Liver (tissue), 9 donors: ENCODE results near the gene DIO3. TPM values are rescaled to one million over a fixed set of nuclear protein-coding genes. Genes with fewer than 3 reads are reported as not detected.

ENCODE experiments used
- DNase-seq: peaks from one replicate; pipeline ENCODE4 v3.0.0-alpha.2; 2017; ENCODE audit warnings: low spot score
- H3K27ac ChIP-seq, 2 donors: one replicate each; pipeline ENCODE4 v1.7.0; 2013; ENCODE audit warnings: inconsistent platforms in 2 of 2, low read length in 2 of 2, control low read depth in 1 of 2, low read depth in 1 of 2, mild to moderate bottlenecking in 1 of 2
- H3K27me3 ChIP-seq, 4 donors: one replicate each; pipeline versions ENCODE4 v1.6.1 to v1.7.0; 2013; ENCODE audit warnings: low read length in 3 of 4, inconsistent platforms in 1 of 4, mild to moderate bottlenecking in 1 of 4, moderate library complexity in 1 of 4; ENCODE audit not compliant: control insufficient read depth in 4 of 4, insufficient read depth in 4 of 4
- H3K36me3 ChIP-seq, 4 donors: one replicate each; pipeline versions ENCODE4 v1.6.1 to v1.7.0; 2013; ENCODE audit warnings: low read length in 3 of 4, mild to moderate bottlenecking in 3 of 4, low read depth in 1 of 4, moderate library complexity in 1 of 4; ENCODE audit not compliant: control insufficient read depth in 4 of 4, insufficient read depth in 3 of 4
- H3K4me1 ChIP-seq, 4 donors: one replicate each; pipeline versions ENCODE4 v1.6.1 to v1.7.0; 2013; ENCODE audit warnings: low read length in 3 of 4, mild to moderate bottlenecking in 3 of 4, moderate library complexity in 1 of 4; ENCODE audit not compliant: control insufficient read depth in 4 of 4, insufficient read depth in 4 of 4
- H3K4me3 ChIP-seq, 3 donors: one replicate each; pipeline versions ENCODE4 v1.6.1 to v1.7.0; 2013; ENCODE audit warnings: low read length in 3 of 3, control low read depth in 1 of 3, low read depth in 1 of 3, mild to moderate bottlenecking in 1 of 3
- H3K9ac ChIP-seq, 2 donors: one replicate each; pipeline ENCODE4 v1.7.0; 2013; ENCODE audit warnings: low read length in 2 of 2, mild to moderate bottlenecking in 2 of 2, moderate library complexity in 2 of 2, control low read depth in 1 of 2, low read depth in 1 of 2
- H3K9me3 ChIP-seq, 4 donors: one replicate each; pipeline versions ENCODE4 v1.6.1 to v1.7.0; 2013; ENCODE audit warnings: low read length in 3 of 4; ENCODE audit not compliant: control insufficient read depth in 4 of 4
- ATF3 ChIP-seq: IDR thresholded peaks from 2 replicates; pipeline ENCODE4 v1.6.1; 2016; ENCODE audit warnings: antibody characterized with exemption
- CTCF ChIP-seq: fragments of 150-350 bp; IDR thresholded peaks from 2 replicates; pipeline ENCODE4 v1.5.1; 2017; ENCODE audit warnings: improper control_type of control experiment, low read depth, low read length; ENCODE audit not compliant: missing input control
- EGR1 ChIP-seq, 2 donors: IDR thresholded peaks; 2 replicates each; pipeline ENCODE4 v1.6.1; 2016 to 2018; ENCODE audit warnings: antibody characterized with exemption in 2 of 2, low read depth in 2 of 2
- FOXA1 ChIP-seq: IDR thresholded peaks from 2 replicates; pipeline ENCODE4 v1.6.1; 2016; ENCODE audit warnings: antibody characterized with exemption
- FOXA2 ChIP-seq: IDR thresholded peaks from 2 replicates; pipeline ENCODE4 v1.6.1; 2016; ENCODE audit warnings: antibody characterized with exemption
- GABPA ChIP-seq, 2 donors: IDR thresholded peaks in 1 of 2; conservative IDR thresholded peaks in 1 of 2; 2 replicates each; pipeline ENCODE4 v1.6.1; 2016; ENCODE audit warnings: antibody characterized with exemption in 2 of 2, mild to moderate bottlenecking in 1 of 2, moderate library complexity in 1 of 2
- HNF4A ChIP-seq, 2 donors: conservative IDR thresholded peaks; 2 replicates each; pipeline ENCODE4 v1.6.1; 2016; ENCODE audit warnings: antibody characterized with exemption in 2 of 2, mild to moderate bottlenecking in 2 of 2
- HNF4G ChIP-seq: IDR thresholded peaks from 2 replicates; pipeline ENCODE4 v1.6.1; 2016; ENCODE audit warnings: antibody characterized with exemption
- JUND ChIP-seq, 2 donors: IDR thresholded peaks; 2 replicates each; pipeline ENCODE4 v1.6.1; 2016; ENCODE audit warnings: antibody characterized with exemption in 2 of 2
- NR2F2 ChIP-seq: IDR thresholded peaks from 2 replicates; pipeline ENCODE4 v1.6.1; 2016; ENCODE audit warnings: antibody characterized with exemption
- RAD21 ChIP-seq, 2 donors: IDR thresholded peaks; 2 replicates each; pipeline ENCODE4 v1.6.1; 2016; ENCODE audit warnings: antibody characterized with exemption in 2 of 2, mild to moderate bottlenecking in 2 of 2
- REST ChIP-seq: IDR thresholded peaks from 2 replicates; pipeline ENCODE4 v1.6.1; 2016; ENCODE audit warnings: antibody characterized with exemption, mild to moderate bottlenecking
- RXRA ChIP-seq, 2 donors: IDR thresholded peaks; 2 replicates each; pipeline ENCODE4 v1.6.1; 2017 to 2018; ENCODE audit warnings: antibody characterized with exemption in 2 of 2, mild to moderate bottlenecking in 1 of 2
- SP1 ChIP-seq: IDR thresholded peaks from 2 replicates; pipeline ENCODE4 v1.6.1; 2018; ENCODE audit warnings: antibody characterized with exemption, mild to moderate bottlenecking
- TAF1 ChIP-seq: conservative IDR thresholded peaks from 2 replicates; pipeline ENCODE4 v1.6.1; 2016; ENCODE audit warnings: antibody characterized with exemption, mild to moderate bottlenecking
- YY1 ChIP-seq: IDR thresholded peaks from 2 replicates; pipeline ENCODE4 v1.6.1; 2016; ENCODE audit warnings: antibody characterized with exemption, mild to moderate bottlenecking
- ZBTB33 ChIP-seq: IDR thresholded peaks from 2 replicates; pipeline ENCODE4 v1.6.1; 2016; ENCODE audit warnings: antibody characterized with exemption
- WGBS: extraction: QIAGEN DNeasy Blood & Tissue Kit; methylation state at CpG from one replicate; pipeline ENCODE4 v1.1.7; 2013; 5-methylcytosine and 5-hydroxymethylcytosine counted together
- polyA plus RNA-seq, 2 donors: library from polyadenylated mRNA; stranded (reverse) in 1 of 2; unstranded in 1 of 2; fragments of 200-250 nt in 1 of 2; fragments of >200 nt in 1 of 2; fragmentation: Nextera tagmentation in 1 of 2; extraction: Ambion mirVana in 1 of 2; gene quantifications; one replicate each; pipeline versions ENCODE4 v1.2.1 to v1.2.3, GENCODE V29; 2013 to 2015
- total RNA-seq, 2 donors: library from RNA; depleted of rRNA; stranded (reverse); fragments of >200 nt; gene quantifications; one replicate each; pipeline ENCODE4 v1.2.3, GENCODE V29; 2014
- TF ChIP-seq, protein P1 (sequence below): IDR thresholded peaks from 2 replicates; pipeline ENCODE4 v1.6.1; 2016; ENCODE audit warnings: antibody characterized with exemption
- donor health status: healthy.
- donor health status: healthy.
- donor health status: healthy.
- donor health status: healthy.
- donor health status: healthy.

DIO3 gene
- total and polyA plus RNA-seq, 4 donors = 0.17 to 9.3 (median 0.51) TPM; not detected in 1

DNA sequence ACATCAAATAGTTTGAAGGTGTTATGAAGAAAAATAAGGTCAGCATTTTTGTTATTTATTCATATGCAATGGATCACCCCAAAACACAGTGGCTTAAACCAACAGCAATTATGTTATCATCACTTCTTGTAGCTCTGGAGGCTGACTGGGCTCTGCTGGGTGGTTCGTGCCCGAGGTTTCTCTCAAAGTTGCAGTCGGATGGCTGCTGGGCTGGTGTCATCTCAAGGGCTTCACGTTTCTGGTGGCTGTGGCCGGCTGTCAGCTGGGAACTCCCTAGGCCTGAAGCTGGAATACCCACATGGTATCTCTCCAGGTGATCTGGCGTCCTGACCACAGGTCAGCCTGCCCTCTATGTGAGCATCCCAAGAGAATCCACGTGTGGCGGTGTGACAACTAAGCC lies 12.0 kb downstream of the DIO3 start:
- no peaks in the 10 kb centered on the region for H3K36me3 ChIP-seq
- no peaks in the 10 kb centered on the region for H3K9me3 ChIP-seq
- H3K4me1 ChIP-seq = no peaks in the 10 kb centered on the region
- DNase-seq = no peak
- no peak for TF ChIP-seq TAF1
- no peak for TF ChIP-seq ATF3
- TF ChIP-seq, protein P1, sequence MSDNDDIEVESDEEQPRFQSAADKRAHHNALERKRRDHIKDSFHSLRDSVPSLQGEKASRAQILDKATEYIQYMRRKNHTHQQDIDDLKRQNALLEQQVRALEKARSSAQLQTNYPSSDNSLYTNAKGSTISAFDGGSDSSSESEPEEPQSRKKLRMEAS = no peak
- TF ChIP-seq GABPA (IDR thresholded peaks at IDR 0.05 in 1 of 2, conservative IDR thresholded peaks at IDR 0.05 in 1 of 2) = no peak
- TF ChIP-seq NR2F2 = no peak
- no peak for TF ChIP-seq RXRA (IDR thresholded peaks at IDR 0.05)
- no peak for TF ChIP-seq HNF4A (conservative IDR thresholded peaks at IDR 0.05)
- TF ChIP-seq YY1 = no peak
- no peak for TF ChIP-seq JUND (IDR thresholded peaks at IDR 0.05)
- TF ChIP-seq HNF4G = no peak
- no peak for TF ChIP-seq CTCF
- no peak for TF ChIP-seq FOXA2
- TF ChIP-seq REST = no peak
- TF ChIP-seq FOXA1 = no peak
- no peak for TF ChIP-seq SP1
- TF ChIP-seq EGR1 (IDR thresholded peaks at IDR 0.05; ENCODE audit: low read depth in 2 of 2) = no peak
- TF ChIP-seq ZBTB33 = no peak
- TF ChIP-seq RAD21 (IDR thresholded peaks at IDR 0.05) = no peak
- H3K4me3 ChIP-seq = no peak overlapping the region
- H3K27me3 ChIP-seq = no peaks in the 10 kb centered on the region
- WGBS = 91% methylated on average over 8 of the region's 8 CpGs
- no peak overlapping the region for H3K9ac ChIP-seq
- no peak overlapping the region for H3K27ac ChIP-seq
